OCI-LY1 (cell line): ENCODE measurements around the gene NEURL3.

Experiments
- CTCF ChIP-seq: fragments of 200-600 bp; sonication (generic), shearing (Covaris generic); IDR thresholded peaks from 2 replicates; pipeline ENCODE4 v1.5.1; 2017; ENCODE audit warnings: mild to moderate bottlenecking, antibody characterized with exemption, low read length, moderate library complexity, mixed read lengths
- EZH2 ChIP-seq: fragments of 200-600 bp; sonication (generic), shearing (Covaris generic); IDR thresholded peaks from 2 replicates; pipeline ENCODE4 v1.8.0; 2017; ENCODE audit warnings: borderline replicate concordance, mixed run types, mild to moderate bottlenecking, antibody characterized with exemption, low read length, moderate library complexity, mixed read lengths

- TF ChIP-seq CTCF = no peak
- TF ChIP-seq EZH2 = no peak
Measured at GRCh38 chr2:96484091-96484490, 21.1 kb downstream of the NEURL3 start.
